Prostate gland (tissue), 2 donors: ENCODE measurements around the gene CXCL9.

Experiments
- POLR2A ChIP-seq: fragments of 450-650 bp; IDR thresholded peaks from one replicate; pipeline ENCODE4 v1.6.1; 2016; ENCODE audit warnings: antibody characterized with exemption, mild to moderate bottlenecking
- POLR2AphosphoS5 ChIP-seq: sonication (generic); formaldehyde crosslinking; IDR thresholded peaks from one replicate; pipeline ENCODE4 v1.6.1; 2017; ENCODE audit warnings: antibody characterized with exemption
- TF ChIP-seq, protein P1 (sequence below), 4 experiments: fragments of 200-600 bp in 2 of 4; fragments of 450-650 bp in 2 of 4; sonication (generic) in 2 of 4; IDR thresholded peaks; 1 replicate in 3 of 4; 2 replicates in 1 of 4; pipeline ENCODE4 v1.5.1; 2016 to 2019; ENCODE audit warnings: antibody characterized with exemption in 4 of 4, mild to moderate bottlenecking in 2 of 4, moderate library complexity in 2 of 4

DNA sequence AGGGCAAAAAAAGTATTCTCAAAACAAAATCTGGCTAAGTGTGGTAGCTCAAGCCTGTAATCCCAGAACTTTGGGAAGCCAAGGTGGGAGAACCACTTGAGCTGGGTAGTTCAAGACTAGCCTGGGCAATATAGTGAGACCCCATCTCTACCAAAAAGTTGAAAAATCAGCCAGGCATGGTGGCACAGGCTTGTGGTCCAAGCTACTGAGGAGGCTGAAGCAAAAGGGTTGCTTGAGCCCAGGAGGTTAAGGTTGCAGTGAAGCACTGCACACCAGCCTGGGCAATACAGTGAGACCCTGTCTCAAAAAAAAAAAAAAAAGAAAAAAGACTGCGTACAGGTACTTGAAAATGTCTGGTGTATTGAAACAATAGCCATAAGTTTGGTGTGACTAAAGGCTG, 14.8 kb downstream of the CXCL9 start:
- TF ChIP-seq POLR2AphosphoS5 (no peak), POLR2A (no peak)
- TF ChIP-seq, protein P1, sequence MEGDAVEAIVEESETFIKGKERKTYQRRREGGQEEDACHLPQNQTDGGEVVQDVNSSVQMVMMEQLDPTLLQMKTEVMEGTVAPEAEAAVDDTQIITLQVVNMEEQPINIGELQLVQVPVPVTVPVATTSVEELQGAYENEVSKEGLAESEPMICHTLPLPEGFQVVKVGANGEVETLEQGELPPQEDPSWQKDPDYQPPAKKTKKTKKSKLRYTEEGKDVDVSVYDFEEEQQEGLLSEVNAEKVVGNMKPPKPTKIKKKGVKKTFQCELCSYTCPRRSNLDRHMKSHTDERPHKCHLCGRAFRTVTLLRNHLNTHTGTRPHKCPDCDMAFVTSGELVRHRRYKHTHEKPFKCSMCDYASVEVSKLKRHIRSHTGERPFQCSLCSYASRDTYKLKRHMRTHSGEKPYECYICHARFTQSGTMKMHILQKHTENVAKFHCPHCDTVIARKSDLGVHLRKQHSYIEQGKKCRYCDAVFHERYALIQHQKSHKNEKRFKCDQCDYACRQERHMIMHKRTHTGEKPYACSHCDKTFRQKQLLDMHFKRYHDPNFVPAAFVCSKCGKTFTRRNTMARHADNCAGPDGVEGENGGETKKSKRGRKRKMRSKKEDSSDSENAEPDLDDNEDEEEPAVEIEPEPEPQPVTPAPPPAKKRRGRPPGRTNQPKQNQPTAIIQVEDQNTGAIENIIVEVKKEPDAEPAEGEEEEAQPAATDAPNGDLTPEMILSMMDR (IDR thresholded peaks at IDR 0.05): no peak
